ENCODE results near the gene DYNC1H1.

- TF ChIP-seq, protein P1, sequence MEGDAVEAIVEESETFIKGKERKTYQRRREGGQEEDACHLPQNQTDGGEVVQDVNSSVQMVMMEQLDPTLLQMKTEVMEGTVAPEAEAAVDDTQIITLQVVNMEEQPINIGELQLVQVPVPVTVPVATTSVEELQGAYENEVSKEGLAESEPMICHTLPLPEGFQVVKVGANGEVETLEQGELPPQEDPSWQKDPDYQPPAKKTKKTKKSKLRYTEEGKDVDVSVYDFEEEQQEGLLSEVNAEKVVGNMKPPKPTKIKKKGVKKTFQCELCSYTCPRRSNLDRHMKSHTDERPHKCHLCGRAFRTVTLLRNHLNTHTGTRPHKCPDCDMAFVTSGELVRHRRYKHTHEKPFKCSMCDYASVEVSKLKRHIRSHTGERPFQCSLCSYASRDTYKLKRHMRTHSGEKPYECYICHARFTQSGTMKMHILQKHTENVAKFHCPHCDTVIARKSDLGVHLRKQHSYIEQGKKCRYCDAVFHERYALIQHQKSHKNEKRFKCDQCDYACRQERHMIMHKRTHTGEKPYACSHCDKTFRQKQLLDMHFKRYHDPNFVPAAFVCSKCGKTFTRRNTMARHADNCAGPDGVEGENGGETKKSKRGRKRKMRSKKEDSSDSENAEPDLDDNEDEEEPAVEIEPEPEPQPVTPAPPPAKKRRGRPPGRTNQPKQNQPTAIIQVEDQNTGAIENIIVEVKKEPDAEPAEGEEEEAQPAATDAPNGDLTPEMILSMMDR (conservative IDR thresholded peaks at IDR 0.05 in 1 of 2, IDR thresholded peaks at IDR 0.05 in 1 of 2; ENCODE audit: low read depth in 1 of 2, low read length in 2 of 2), result no peak
- TF ChIP-seq EZH2 (IDR thresholded peaks at IDR 0.05; ENCODE audit: low read length, missing control alignments), result no peak
These were observed 62.6 kb downstream of the DYNC1H1 start for GRCh38 chr14:102026934-102027333.

Measured in fibroblast of lung (primary cell).